HCT116 (cell line): Measurements from ENCODE around the gene BPIFB4. TPM values are rescaled to one million over a fixed set of nuclear protein-coding genes. Genes with fewer than 3 reads are reported as not detected.

Experiments
- ATAC-seq: fragments of 200-7000 bp; cut with Tn5 transposase; 2 replicates; pipeline ENCODE4 v1.9.1; 2020; ENCODE audit warnings: mild to moderate bottlenecking, moderate library complexity
- BruUV-seq: library from RNA; stranded (reverse); fragments of 400-500 nt; replicated peaks from 2 replicates; lab custom pipeline; 2021; lab: Mats Ljungman, UMichigan
- CTCF ChIA-PET: fragments of 300-600 bp; sonication (Branson Sonifier 250); formaldehyde crosslinking; loops from one replicate; lab custom pipeline; 2021; ENCODE audit warnings: antibody characterized with exemption; lab: Charles Lee
- POLR2A ChIA-PET: fragments of 300-600, 350-600 bp; sonication (Branson Sonifier 250); formaldehyde crosslinking; loops from one replicate; lab custom pipeline; 2021; ENCODE audit warnings: antibody characterized with exemption; lab: Charles Lee
- RAD21 ChIA-PET, 2 experiments: fragments of 300-600 bp; sonication (Branson Sonifier 250); formaldehyde crosslinking; loops; one replicate each; lab custom pipeline; 2023; ENCODE audit warnings: low total read pairs in 2 of 2; ENCODE audit not compliant: uncharacterized antibody in 2 of 2, unreplicated experiment in 2 of 2, low non-redundant PET in 1 of 2; lab: Charles Lee
- DNase-seq: peaks from one replicate; pipeline ENCODE4 v3.0.0-alpha.2; 2010; ENCODE audit warnings: low read depth, low spot score
- H2AFZ ChIP-seq: fragments of 200-600 bp; shearing (Covaris generic), sonication (generic); 2 replicates; pipeline ENCODE4 v1.6.1; 2017; ENCODE audit warnings: low read depth, mixed run types, mixed read lengths, antibody characterized with exemption, low read length; ENCODE audit not compliant: poor library complexity, severe bottlenecking
- H3K27ac ChIP-seq: 2 replicates; pipeline ENCODE4 v1.5.1; 2012; ENCODE audit warnings: low read depth, low read length
- H3K27me3 ChIP-seq: fragments of 200-600 bp; sonication (generic); 2 replicates; pipeline ENCODE4 v1.6.1; 2016; ENCODE audit warnings: mixed run types, low read length, mixed read lengths; ENCODE audit not compliant: insufficient read depth
- H3K36me3 ChIP-seq, 2 experiments: fragments of 200-500 bp in 1 of 2; fragments of 200-600 bp in 1 of 2; sonication (Bioruptor generic) in 1 of 2; sonication (generic) in 1 of 2; 2 replicates each; pipeline versions ENCODE4 v1.5.1 to v1.6.1; 2014 to 2016; ENCODE audit warnings: low read length in 2 of 2, inconsistent platforms in 1 of 2, mixed read lengths in 1 of 2, mixed run types in 1 of 2; ENCODE audit not compliant: insufficient read depth in 2 of 2, control insufficient read depth in 1 of 2
- H3K4me1 ChIP-seq, 2 experiments: fragments of 200-600 bp in 1 of 2; sonication (generic) in 1 of 2; 2 replicates each; pipeline versions ENCODE4 v1.5.1 to v1.6.1; 2012 to 2017; ENCODE audit warnings: low read length in 2 of 2, inconsistent platforms in 1 of 2, mild to moderate bottlenecking in 1 of 2, mixed read lengths in 1 of 2, mixed run types in 1 of 2, moderate library complexity in 1 of 2; ENCODE audit not compliant: insufficient read depth in 2 of 2, control insufficient read depth in 1 of 2
- H3K4me2 ChIP-seq: fragments of 200-600 bp; sonication (generic); 2 replicates; pipeline ENCODE4 v1.6.1; 2017; ENCODE audit warnings: mixed run types, low read length, mixed read lengths
- H3K4me3 ChIP-seq, 2 experiments: fragments of 200-600 bp in 1 of 2; sonication (generic) in 1 of 2; replicated peaks in 1 of 2; 2 replicates each; pipeline ENCODE4 v1.5.1; 2011 to 2016; ENCODE audit warnings: low read length in 2 of 2, control low read depth in 1 of 2, low read depth in 1 of 2, mild to moderate bottlenecking in 1 of 2, mixed read lengths in 1 of 2, mixed run types in 1 of 2
- H3K79me2 ChIP-seq: fragments of 200-600 bp; sonication (generic); 2 replicates; pipeline ENCODE4 v1.6.1; 2017; ENCODE audit warnings: mild to moderate bottlenecking, mixed run types, low read length, moderate library complexity, mixed read lengths; ENCODE audit not compliant: insufficient read depth
- H3K9ac ChIP-seq: fragments of 200-600 bp; sonication (generic); 2 replicates; pipeline ENCODE4 v1.6.1; 2016; ENCODE audit warnings: low read length, mixed read lengths
- H3K9me2 ChIP-seq: fragments of 200-600 bp; sonication (generic), shearing (Covaris generic); 2 replicates; pipeline ENCODE4 v1.6.1; 2017; ENCODE audit warnings: mixed run types, mild to moderate bottlenecking, moderate library complexity; ENCODE audit not compliant: insufficient read depth
- H3K9me3 ChIP-seq, 2 experiments: fragments of 200-500 bp in 1 of 2; fragments of 200-600 bp in 1 of 2; sonication (Bioruptor generic) in 1 of 2; sonication (generic) in 1 of 2; 2 replicates each; pipeline ENCODE4 v1.6.1; 2014 to 2017; ENCODE audit warnings: low read length in 2 of 2, mixed read lengths in 2 of 2, inconsistent platforms in 1 of 2, low read depth in 1 of 2, mild to moderate bottlenecking in 1 of 2, mixed run types in 1 of 2, moderate library complexity in 1 of 2; ENCODE audit not compliant: control insufficient read depth in 1 of 2, insufficient read depth in 1 of 2
- H4K20me1 ChIP-seq: fragments of 200-600 bp; sonication (generic), shearing (Covaris generic); 2 replicates; pipeline ENCODE4 v1.6.1; 2017; ENCODE audit warnings: mixed run types, mild to moderate bottlenecking, moderate library complexity; ENCODE audit not compliant: insufficient read depth
- CEBPB ChIP-seq: IDR thresholded peaks from 2 replicates; pipeline ENCODE4 v1.6.1; 2012; ENCODE audit warnings: low read depth
- ELF1 ChIP-seq: IDR thresholded peaks from 2 replicates; pipeline ENCODE4 v1.6.1; 2012; ENCODE audit warnings: low read depth, borderline replicate concordance
- FOSL1 ChIP-seq: IDR thresholded peaks from 2 replicates; pipeline ENCODE4 v1.6.1; 2012; ENCODE audit warnings: low read depth
- SP1 ChIP-seq: IDR thresholded peaks from 2 replicates; pipeline ENCODE4 v1.6.1; 2012; ENCODE audit warnings: low read depth
- intact Hi-C: fragments of 100-400 bp; cut with micrococcal nuclease; formaldehyde crosslinking; loops from 2 replicates; pipeline ENCODE4 v1.10.0; 2022
- total RNA-seq: library from RNA; stranded (reverse); gene quantifications from one replicate; pipeline ENCODE4 v1.2.1, GENCODE V29; 2021; ENCODE audit not compliant: unreplicated experiment
- TF ChIP-seq, protein P1 (sequence below): IDR thresholded peaks from 2 replicates; pipeline ENCODE4 v1.6.1; 2011; ENCODE audit warnings: mild to moderate bottlenecking, low read length, moderate library complexity; ENCODE audit not compliant: insufficient replicate concordance; ENCODE audit errors: extremely low read depth
- TF ChIP-seq, protein P2 (sequence below): IDR thresholded peaks from 2 replicates; pipeline ENCODE4 v1.6.1; 2012; ENCODE audit warnings: low read depth

BPIFB4 gene
- total RNA-seq, 1 experiment from 2014 or later: not detected

- ATAC-seq: no peak
- Histone ChIP-seq H2AFZ (no peak overlapping the region), H3K79me2 (no peaks in the 10 kb centered on the region), H3K27me3 (no peaks in the 10 kb centered on the region), H3K27ac (no peak overlapping the region), H3K9me3 (no peaks in the 10 kb centered on the region), H3K9me2 (no peaks in the 10 kb centered on the region), H3K36me3 (no peaks in the 10 kb centered on the region), H3K9ac (no peak overlapping the region), H3K4me1 (peaks cover 4 to 5% of the 10 kb centered on the region in 2 experiments; a peak in 1 of 4 replicates), H3K4me2 (no peak overlapping the region), H4K20me1 (no peaks in the 10 kb centered on the region), H3K4me3 (no peak overlapping the region)
- TF ChIP-seq CEBPB: no peak
- no peak for TF ChIP-seq FOSL1
- TF ChIP-seq, protein P1, sequence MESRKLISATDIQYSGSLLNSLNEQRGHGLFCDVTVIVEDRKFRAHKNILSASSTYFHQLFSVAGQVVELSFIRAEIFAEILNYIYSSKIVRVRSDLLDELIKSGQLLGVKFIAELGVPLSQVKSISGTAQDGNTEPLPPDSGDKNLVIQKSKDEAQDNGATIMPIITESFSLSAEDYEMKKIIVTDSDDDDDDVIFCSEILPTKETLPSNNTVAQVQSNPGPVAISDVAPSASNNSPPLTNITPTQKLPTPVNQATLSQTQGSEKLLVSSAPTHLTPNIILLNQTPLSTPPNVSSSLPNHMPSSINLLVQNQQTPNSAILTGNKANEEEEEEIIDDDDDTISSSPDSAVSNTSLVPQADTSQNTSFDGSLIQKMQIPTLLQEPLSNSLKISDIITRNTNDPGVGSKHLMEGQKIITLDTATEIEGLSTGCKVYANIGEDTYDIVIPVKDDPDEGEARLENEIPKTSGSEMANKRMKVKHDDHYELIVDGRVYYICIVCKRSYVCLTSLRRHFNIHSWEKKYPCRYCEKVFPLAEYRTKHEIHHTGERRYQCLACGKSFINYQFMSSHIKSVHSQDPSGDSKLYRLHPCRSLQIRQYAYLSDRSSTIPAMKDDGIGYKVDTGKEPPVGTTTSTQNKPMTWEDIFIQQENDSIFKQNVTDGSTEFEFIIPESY: no peak
- TF ChIP-seq ELF1: no peak
- no peak for TF ChIP-seq SP1
- TF ChIP-seq, protein P2, sequence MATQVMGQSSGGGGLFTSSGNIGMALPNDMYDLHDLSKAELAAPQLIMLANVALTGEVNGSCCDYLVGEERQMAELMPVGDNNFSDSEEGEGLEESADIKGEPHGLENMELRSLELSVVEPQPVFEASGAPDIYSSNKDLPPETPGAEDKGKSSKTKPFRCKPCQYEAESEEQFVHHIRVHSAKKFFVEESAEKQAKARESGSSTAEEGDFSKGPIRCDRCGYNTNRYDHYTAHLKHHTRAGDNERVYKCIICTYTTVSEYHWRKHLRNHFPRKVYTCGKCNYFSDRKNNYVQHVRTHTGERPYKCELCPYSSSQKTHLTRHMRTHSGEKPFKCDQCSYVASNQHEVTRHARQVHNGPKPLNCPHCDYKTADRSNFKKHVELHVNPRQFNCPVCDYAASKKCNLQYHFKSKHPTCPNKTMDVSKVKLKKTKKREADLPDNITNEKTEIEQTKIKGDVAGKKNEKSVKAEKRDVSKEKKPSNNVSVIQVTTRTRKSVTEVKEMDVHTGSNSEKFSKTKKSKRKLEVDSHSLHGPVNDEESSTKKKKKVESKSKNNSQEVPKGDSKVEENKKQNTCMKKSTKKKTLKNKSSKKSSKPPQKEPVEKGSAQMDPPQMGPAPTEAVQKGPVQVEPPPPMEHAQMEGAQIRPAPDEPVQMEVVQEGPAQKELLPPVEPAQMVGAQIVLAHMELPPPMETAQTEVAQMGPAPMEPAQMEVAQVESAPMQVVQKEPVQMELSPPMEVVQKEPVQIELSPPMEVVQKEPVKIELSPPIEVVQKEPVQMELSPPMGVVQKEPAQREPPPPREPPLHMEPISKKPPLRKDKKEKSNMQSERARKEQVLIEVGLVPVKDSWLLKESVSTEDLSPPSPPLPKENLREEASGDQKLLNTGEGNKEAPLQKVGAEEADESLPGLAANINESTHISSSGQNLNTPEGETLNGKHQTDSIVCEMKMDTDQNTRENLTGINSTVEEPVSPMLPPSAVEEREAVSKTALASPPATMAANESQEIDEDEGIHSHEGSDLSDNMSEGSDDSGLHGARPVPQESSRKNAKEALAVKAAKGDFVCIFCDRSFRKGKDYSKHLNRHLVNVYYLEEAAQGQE: no peak
- no TSS peak for BruUV-seq
- no peak for DNase-seq
- POLR2A ChIA-PET: no interaction called here
- intact Hi-C loops: no loop called here
- CTCF ChIA-PET: no interaction called here
- RAD21 ChIA-PET: no interaction called here
These were observed 57.8 kb downstream of the BPIFB4 start for GRCh38 chr20:33137195-33137594.
